ENCODE data around the gene KCNT1.

The KCNT1 gene

GRCh38 chr9:135741276-135742219 lies 39.6 kb downstream of the KCNT1 start:
- no peak overlapping the region for H3K4me3 ChIP-seq (ENCODE audit: low read depth, low read length)
- no peak for TF ChIP-seq CTCF (IDR thresholded peaks at IDR 0.05; ENCODE audit: low read depth, low read length)
- no peak for TF ChIP-seq MYC (IDR thresholded peaks at IDR 0.05; ENCODE audit: low read depth, low read length)
- TF ChIP-seq POLR2A (IDR thresholded peaks at IDR 0.05; ENCODE audit: extremely low read depth, insufficient read length) = no peak
- TF ChIP-seq MAX (IDR thresholded peaks at IDR 0.05; ENCODE audit: low read depth, low read length) = no peak
- no peak for DNase-seq (ENCODE audit: low read depth)

GRCh38 chr9:135743021-135743420 lies 41.0 kb downstream of the KCNT1 start:
- no peak overlapping the region for H3K4me3 ChIP-seq (ENCODE audit: low read depth, low read length)
- TF ChIP-seq MYC (IDR thresholded peaks at IDR 0.05; ENCODE audit: low read depth, low read length) = no peak
- no peak for TF ChIP-seq CTCF (IDR thresholded peaks at IDR 0.05; ENCODE audit: low read depth, low read length)
- no peak for TF ChIP-seq POLR2A (IDR thresholded peaks at IDR 0.05; ENCODE audit: extremely low read depth, insufficient read length)
- no peak for TF ChIP-seq MAX (IDR thresholded peaks at IDR 0.05; ENCODE audit: low read depth, low read length)
- DNase-seq (ENCODE audit: low read depth) = no peak

- TF ChIP-seq POLR2A (IDR thresholded peaks at IDR 0.05; ENCODE audit: extremely low read depth, insufficient read length) (no peak), CTCF (IDR thresholded peaks at IDR 0.05; ENCODE audit: low read depth, low read length) (no peak), MAX (IDR thresholded peaks at IDR 0.05; ENCODE audit: low read depth, low read length) (no peak), MYC (IDR thresholded peaks at IDR 0.05; ENCODE audit: low read depth, low read length) (no peak)
- no peak overlapping the region for H3K4me3 ChIP-seq (ENCODE audit: low read depth, low read length)
- no peak for DNase-seq (ENCODE audit: low read depth)
These were observed 41.8 kb downstream of the KCNT1 start for GRCh38 chr9:135743546-135744332.

- H3K4me3 ChIP-seq (ENCODE audit: low read depth, low read length) = no peak overlapping the region
- DNase-seq (ENCODE audit: low read depth) = no peak
- no peak for TF ChIP-seq MYC (IDR thresholded peaks at IDR 0.05; ENCODE audit: low read depth, low read length)
- TF ChIP-seq POLR2A (IDR thresholded peaks at IDR 0.05; ENCODE audit: extremely low read depth, insufficient read length) = no peak
- TF ChIP-seq MAX (IDR thresholded peaks at IDR 0.05; ENCODE audit: low read depth, low read length) = no peak
- TF ChIP-seq CTCF (IDR thresholded peaks at IDR 0.05; ENCODE audit: low read depth, low read length) = no peak
These were observed 42.5 kb downstream of the KCNT1 start for GRCh38 chr9:135744333-135745070.

GRCh38 chr9:135745189-135745588 lies 43.2 kb downstream of the KCNT1 start:
- TF ChIP-seq CTCF (IDR thresholded peaks at IDR 0.05; ENCODE audit: low read depth, low read length) (no peak), MAX (IDR thresholded peaks at IDR 0.05; ENCODE audit: low read depth, low read length) (no peak), POLR2A (IDR thresholded peaks at IDR 0.05; ENCODE audit: extremely low read depth, insufficient read length) (no peak), MYC (IDR thresholded peaks at IDR 0.05; ENCODE audit: low read depth, low read length) (no peak)
- no peak for DNase-seq (ENCODE audit: low read depth)
- no peak overlapping the region for H3K4me3 ChIP-seq (ENCODE audit: low read depth, low read length)
